HCT116 (cell line): ENCODE results near the gene ZNF474.

Experiments used
- CTCF ChIP-seq, 3 experiments: fragments of 200-600 bp in 1 of 3; sonication (generic) in 1 of 3; IDR thresholded peaks in 2 of 3; conservative IDR thresholded peaks in 1 of 3; 2 replicates each; pipeline ENCODE4 v1.5.1; 2012 to 2017; ENCODE audit warnings: low read depth in 2 of 3, low read length in 2 of 3, antibody characterized with exemption in 1 of 3, borderline replicate concordance in 1 of 3, control low read depth in 1 of 3, mild to moderate bottlenecking in 1 of 3, mixed read lengths in 1 of 3, mixed run types in 1 of 3, moderate library complexity in 1 of 3; ENCODE audit not compliant: insufficient read depth in 1 of 3
- ELF1 ChIP-seq: IDR thresholded peaks from 2 replicates; pipeline ENCODE4 v1.6.1; 2012; ENCODE audit warnings: low read depth, borderline replicate concordance
- EZH2 ChIP-seq: fragments of 200-600 bp; sonication (generic); IDR thresholded peaks from 2 replicates; pipeline ENCODE4 v1.6.1; 2017; ENCODE audit warnings: antibody characterized with exemption, mixed run types
- POLR2A ChIP-seq: IDR thresholded peaks from 2 replicates; pipeline ENCODE4 v1.7.0; 2011; ENCODE audit warnings: borderline replicate concordance; ENCODE audit not compliant: insufficient read depth, insufficient read length; ENCODE audit errors: extremely low read depth
- RAD21 ChIP-seq: IDR thresholded peaks from 2 replicates; pipeline ENCODE4 v1.6.1; 2012; ENCODE audit warnings: low read depth, mild to moderate bottlenecking
- ZFX ChIP-seq: fragments of 450-650 bp; IDR thresholded peaks from 2 replicates; pipeline ENCODE4 v1.6.1; 2017

- no peak for TF ChIP-seq ZFX
- TF ChIP-seq CTCF (IDR thresholded peaks at IDR 0.05 in 2 of 3, conservative IDR thresholded peaks at IDR 0.05 in 1 of 3; ENCODE audit: borderline replicate concordance in 1 of 3, insufficient read depth in 1 of 3, low read depth in 2 of 3, low read length in 2 of 3), result no peak
- no peak for TF ChIP-seq RAD21
- no peak for TF ChIP-seq POLR2A
- no peak for TF ChIP-seq EZH2
- no peak for TF ChIP-seq ELF1
Observed at GRCh38 chr5:122180146-122180712, 50.9 kb downstream of the ZNF474 start.
